Lung (tissue), 12 donors: ENCODE results near the gene COL25A1. TPM values are rescaled to one million over a fixed set of nuclear protein-coding genes. Genes with fewer than 3 reads are reported as not detected.
"Not testable (repeated sequence)": the region's sequence is repeated elsewhere in the genome, so short reads cannot be mapped to it uniquely, and the experiment has no call there.

Experiments used
- ATAC-seq: fragments of 200-7000 bp; cut with Tn5 transposase; one replicate; pipeline ENCODE4 v1.9.1; 2020; ENCODE audit warnings: moderate number of reproducible peaks; ENCODE audit not compliant: insufficient read depth, low FRiP score
- DNase-seq, 3 donors: peaks; one replicate each; pipeline ENCODE4 v3.0.0-alpha.2; 2013 to 2017
- H3K27ac ChIP-seq, 2 donors: one replicate each; pipeline ENCODE4 v1.5.1; 2013; ENCODE audit warnings: mild to moderate bottlenecking in 2 of 2, moderate library complexity in 2 of 2, control low read depth in 1 of 2, inconsistent platforms in 1 of 2, low read depth in 1 of 2, low read length in 1 of 2
- H3K27me3 ChIP-seq, 3 donors: one replicate each; pipeline ENCODE4 v1.5.1; 2013; ENCODE audit warnings: low read length in 2 of 3; ENCODE audit not compliant: control insufficient read depth in 3 of 3, insufficient read depth in 3 of 3
- H3K36me3 ChIP-seq, 4 donors: one replicate each; pipeline ENCODE4 v1.5.1; 2013; ENCODE audit warnings: low read length in 4 of 4, mild to moderate bottlenecking in 1 of 4, moderate library complexity in 1 of 4; ENCODE audit not compliant: control insufficient read depth in 4 of 4, insufficient read depth in 4 of 4
- H3K4me1 ChIP-seq, 5 donors: one replicate each; pipeline ENCODE4 v1.5.1; 2013; ENCODE audit warnings: low read length in 5 of 5, mild to moderate bottlenecking in 2 of 5, moderate library complexity in 1 of 5; ENCODE audit not compliant: control insufficient read depth in 5 of 5, insufficient read depth in 5 of 5
- H3K4me3 ChIP-seq: one replicate; pipeline ENCODE4 v1.5.1; 2013; ENCODE audit warnings: mild to moderate bottlenecking, control low read depth, moderate library complexity
- H3K9ac ChIP-seq, 2 donors: one replicate each; pipeline ENCODE4 v1.5.1; 2013; ENCODE audit warnings: low read length in 2 of 2, control low read depth in 1 of 2; ENCODE audit not compliant: insufficient read depth in 1 of 2
- H3K9me3 ChIP-seq, 4 donors: one replicate each; pipeline ENCODE4 v1.5.1; 2013; ENCODE audit warnings: low read length in 3 of 4, mild to moderate bottlenecking in 1 of 4, moderate library complexity in 1 of 4; ENCODE audit not compliant: control insufficient read depth in 4 of 4, insufficient read depth in 3 of 4
- CTCF ChIP-seq: IDR thresholded peaks from 2 replicates; pipeline ENCODE4 v1.5.1; 2012; ENCODE audit warnings: mild to moderate bottlenecking; ENCODE audit errors: control extremely low read depth, extremely low read depth
- WGBS, 2 donors: extraction: QIAGEN DNeasy Blood & Tissue Kit; methylation state at CpG; one replicate each; pipeline ENCODE4 v1.1.7; 2013; 5-methylcytosine and 5-hydroxymethylcytosine counted together
- polyA plus RNA-seq, 2 donors: library from polyadenylated mRNA; stranded (reverse); fragments of 200-250 nt; gene quantifications; one replicate each; pipeline ENCODE4 v1.2.1, GENCODE V29; 2013
- total RNA-seq, 2 donors: library from RNA; depleted of rRNA in 1 of 2; stranded (reverse); fragments of >200 nt in 1 of 2; gene quantifications; one replicate each; pipeline ENCODE4 v1.2.1, GENCODE V29; 2014 to 2021
- donor health status: control.
- donor health status: control.
- donor health status: Bipolar disorder and iron deficiency.
- donor health status: healthy.
- donor health status: DM: yes; HTN: yes; CAD: no.

COL25A1 gene
- total and polyA plus RNA-seq, 4 donors = 0.06 to 3.5 (median 1.8) TPM

GRCh38 chr4:108874806-108875205 lies 427.7 kb downstream of the COL25A1 start:
- TF ChIP-seq CTCF = no peak
- Histone ChIP-seq H3K4me1 (no peaks in the 10 kb centered on the region), H3K36me3 (no peaks in the 10 kb centered on the region), H3K27ac (no peak overlapping the region), H3K9ac (no peak overlapping the region), H3K9me3 (no peaks in the 10 kb centered on the region), H3K4me3 (no peak overlapping the region), H3K27me3 (no peaks in the 10 kb centered on the region)
- ATAC-seq (no peak), DNase-seq (no peak)
- WGBS, 2 donors = 71 to 85% methylated on average over 1 of the region's 1 CpG

- not testable (repeated sequence) for H3K9ac ChIP-seq, ATAC-seq
- 94 to 97% methylated on average over 9 of the region's 9 CpGs for WGBS, 2 donors
Measured at GRCh38 chr4:108869970-108870369, 432.5 kb downstream of the COL25A1 start.

DNA sequence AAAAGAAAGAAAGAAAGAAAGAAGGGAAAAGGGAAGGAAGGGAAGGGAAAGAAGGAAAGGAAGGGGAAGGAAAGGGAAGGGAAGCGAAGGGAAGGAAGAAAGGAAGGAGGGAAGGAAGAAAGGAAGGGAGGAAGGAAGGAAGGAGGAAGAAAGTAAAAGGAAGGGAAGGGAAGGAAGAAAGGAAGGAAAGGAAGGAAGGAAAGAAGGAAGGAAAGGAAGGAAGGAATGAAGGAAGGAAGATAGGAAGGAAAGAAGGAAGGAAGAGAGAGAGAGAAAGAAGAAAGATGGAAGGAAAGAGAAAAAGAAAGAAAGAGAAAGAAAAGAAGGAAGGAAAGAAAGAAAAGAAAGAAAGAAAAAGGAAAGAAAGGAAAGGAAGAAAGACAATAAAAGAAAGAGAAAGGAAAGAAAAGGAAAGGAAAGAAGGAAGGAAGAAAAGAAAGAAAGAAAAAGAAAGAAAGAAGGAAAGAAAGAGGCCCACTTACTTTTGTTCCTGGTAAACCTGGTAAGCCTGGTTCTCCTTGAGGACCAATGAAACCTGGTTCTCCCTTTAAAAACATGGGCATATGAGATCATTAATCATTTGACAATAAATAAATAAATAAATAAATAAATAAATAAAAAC lies 433.7 kb downstream of the COL25A1 start:
- Histone ChIP-seq H3K4me3 (no peak overlapping the region), H3K27me3 (no peaks in the 10 kb centered on the region), H3K4me1 (no peaks in the 10 kb centered on the region), H3K36me3 (no peaks in the 10 kb centered on the region), H3K9ac (no peak overlapping the region), H3K9me3 (no peaks in the 10 kb centered on the region), H3K27ac (no peak overlapping the region)
- 92% methylated on average over 1 of the region's 1 CpG for WGBS, 2 donors
- DNase-seq = no peak
- TF ChIP-seq CTCF = no peak
- no peak for ATAC-seq

More at GRCh38 chr4:108869970-108870369, 432.5 kb downstream of the COL25A1 start:
- H3K36me3 ChIP-seq, H3K27ac ChIP-seq, H3K27me3 ChIP-seq, H3K4me3 ChIP-seq, H3K4me1 ChIP-seq, DNase-seq, H3K9me3 ChIP-seq: not testable (repeated sequence)

DNA sequence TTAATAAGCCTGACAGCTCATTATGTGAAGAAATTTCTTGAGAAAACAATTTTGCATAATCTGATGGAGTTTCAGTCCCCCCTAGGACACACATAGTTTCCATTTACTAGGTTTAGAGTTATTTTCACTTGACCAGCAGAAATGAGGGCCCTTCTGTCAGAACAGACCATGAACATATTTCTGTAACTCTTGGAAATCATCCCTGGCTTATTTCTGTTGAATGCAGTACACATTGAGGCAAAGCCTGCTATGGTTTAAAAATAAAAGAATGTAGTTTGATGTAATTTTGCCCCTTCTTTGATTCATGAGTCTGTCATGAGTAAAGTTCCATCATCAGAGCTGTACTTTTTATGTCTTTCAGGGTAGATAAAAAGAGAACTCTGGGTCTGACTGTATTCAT lies 435.0 kb downstream of the COL25A1 start:
- H3K27ac ChIP-seq = no peak overlapping the region
- ATAC-seq (no peak), DNase-seq (no peak)
- no peaks in the 10 kb centered on the region for H3K4me1 ChIP-seq
- no peaks in the 10 kb centered on the region for H3K36me3 ChIP-seq
- no peaks in the 10 kb centered on the region for H3K27me3 ChIP-seq
- no peak overlapping the region for H3K4me3 ChIP-seq
- no peaks in the 10 kb centered on the region for H3K9me3 ChIP-seq
- no peak for TF ChIP-seq CTCF
- no peak overlapping the region for H3K9ac ChIP-seq
